Endothelial cell of umbilical vein (primary cell): Measurements from ENCODE around the gene INSYN2B. TPM values are rescaled to one million over a fixed set of nuclear protein-coding genes. Genes with fewer than 3 reads are reported as not detected.

ENCODE experiments used
- BruUV-seq: library from RNA; stranded (reverse); fragments of 400-500 nt; replicated peaks from 2 replicates; lab custom pipeline; 2021; lab: Mats Ljungman, UMichigan
- CTCF ChIA-PET: fragments of 300-600, 350-600 bp; sonication (Branson Sonifier 250); formaldehyde crosslinking; loops from one replicate; lab custom pipeline; 2021; ENCODE audit warnings: antibody characterized with exemption, inconsistent platforms; lab: Charles Lee
- POLR2A ChIA-PET: fragments of 300-600, 350-600 bp; sonication (Branson Sonifier 250); formaldehyde crosslinking; loops from one replicate; lab custom pipeline; 2021; ENCODE audit warnings: antibody characterized with exemption, inconsistent platforms; lab: Charles Lee
- DNase-seq: peaks from one replicate; pipeline ENCODE4 v3.0.0-alpha.2; 2011; ENCODE audit warnings: low read depth, low spot score
- FAIRE-seq: peaks from 2 replicates; lab custom pipeline; 2011; peaks lifted over from hg19 to GRCh38; lab: Jason Lieb, UNC
- H2AFZ ChIP-seq: 2 replicates; pipeline ENCODE4 v1.6.0; 2012; ENCODE audit warnings: low read depth, low read length, control low read depth, inconsistent platforms
- H3K27ac ChIP-seq: 2 replicates; pipeline ENCODE4 v1.5.1; 2011; ENCODE audit warnings: low read depth, mild to moderate bottlenecking, control low read depth, low read length, moderate library complexity; ENCODE audit not compliant: insufficient read depth
- H3K27me3 ChIP-seq, 2 experiments: 2 replicates each; pipeline versions ENCODE4 v1.6.0 to v1.6.1; 2011; ENCODE audit warnings: low read length in 2 of 2, mixed read lengths in 1 of 2; ENCODE audit not compliant: control insufficient read depth in 2 of 2, insufficient read depth in 2 of 2
- H3K36me3 ChIP-seq, 2 experiments: 2 replicates in 1 of 2; 3 replicates in 1 of 2; pipeline ENCODE4 v1.5.1; 2011; ENCODE audit warnings: low read length in 2 of 2, mild to moderate bottlenecking in 1 of 2, moderate library complexity in 1 of 2; ENCODE audit not compliant: control insufficient read depth in 2 of 2, insufficient read depth in 2 of 2; ENCODE audit errors: extremely low read depth in 1 of 2
- H3K4me1 ChIP-seq: 3 replicates; pipeline ENCODE4 v1.5.1; 2011; ENCODE audit warnings: mild to moderate bottlenecking, low read length; ENCODE audit not compliant: control insufficient read depth, insufficient read depth; ENCODE audit errors: extremely low read depth
- H3K4me2 ChIP-seq: 2 replicates; pipeline ENCODE4 v1.6.1; 2011; ENCODE audit warnings: low read length, control low read depth, mixed read lengths; ENCODE audit not compliant: insufficient read depth
- H3K4me3 ChIP-seq, 3 experiments: fragments of 200-600 bp in 1 of 3; sonication (generic), shearing (Covaris generic) in 1 of 3; replicated peaks in 1 of 3; 2 replicates each; pipeline ENCODE4 v1.5.1; 2011 to 2016; ENCODE audit warnings: control low read depth in 3 of 3, low read length in 3 of 3, mild to moderate bottlenecking in 2 of 3, inconsistent platforms in 1 of 3, low read depth in 1 of 3, moderate library complexity in 1 of 3; ENCODE audit not compliant: insufficient read depth in 1 of 3
- H3K79me2 ChIP-seq: 2 replicates; pipeline ENCODE4 v1.6.0; 2012; ENCODE audit warnings: low read length, inconsistent platforms; ENCODE audit not compliant: control insufficient read depth, insufficient read depth
- H3K9ac ChIP-seq: replicated peaks from 2 replicates; pipeline ENCODE3; 2011; ENCODE audit warnings: low read length, control low read depth; ENCODE audit not compliant: insufficient read depth; ENCODE audit errors: extremely low read depth
- H3K9me1 ChIP-seq: replicated peaks from 3 replicates; pipeline ENCODE4 v1.6.0; 2011; ENCODE audit warnings: mild to moderate bottlenecking, low read length; ENCODE audit not compliant: control insufficient read depth, insufficient read depth; ENCODE audit errors: extremely low read depth
- H3K9me3 ChIP-seq: replicated peaks from 2 replicates; pipeline ENCODE4 v1.5.1; 2012; ENCODE audit warnings: low read length, inconsistent platforms; ENCODE audit not compliant: control insufficient read depth, insufficient read depth
- H4K20me1 ChIP-seq: replicated peaks from 2 replicates; pipeline ENCODE3; 2011; ENCODE audit warnings: mild to moderate bottlenecking, low read length; ENCODE audit not compliant: control insufficient read depth, insufficient read depth; ENCODE audit errors: extremely low read depth
- EZH2 ChIP-seq: IDR thresholded peaks from 2 replicates; pipeline ENCODE4 v1.6.1; 2012; ENCODE audit warnings: borderline replicate concordance, low read depth, mild to moderate bottlenecking, moderate library complexity, low read length, inconsistent platforms; ENCODE audit not compliant: severe bottlenecking
- FOS ChIP-seq: IDR thresholded peaks from 2 replicates; pipeline ENCODE4 v1.6.1; 2011; ENCODE audit warnings: mild to moderate bottlenecking, low read length, moderate library complexity, borderline replicate concordance; ENCODE audit not compliant: insufficient read depth
- GATA2 ChIP-seq: IDR thresholded peaks from 2 replicates; pipeline ENCODE4 v1.7.0; 2011; ENCODE audit warnings: low read depth, mild to moderate bottlenecking, moderate library complexity, mixed read lengths, low read length; ENCODE audit not compliant: insufficient read length, insufficient read depth
- JUN ChIP-seq: IDR thresholded peaks from 2 replicates; pipeline ENCODE4 v1.6.1; 2011; ENCODE audit warnings: borderline replicate concordance, low read depth; ENCODE audit not compliant: insufficient read length, insufficient read depth
- MYC ChIP-seq: IDR thresholded peaks from one replicate; pipeline ENCODE4 v1.6.1; 2011; ENCODE audit warnings: mild to moderate bottlenecking, low read depth, low read length
- POLR2A ChIP-seq: IDR thresholded peaks from 2 replicates; pipeline ENCODE4 v1.6.1; 2012; ENCODE audit warnings: low read depth, mild to moderate bottlenecking, control low read depth, low read length
- POLR2AphosphoS5 ChIP-seq: IDR thresholded peaks from 2 replicates; pipeline ENCODE4 v1.6.1; 2012; ENCODE audit warnings: low read depth, mild to moderate bottlenecking, control low read depth, low read length, moderate library complexity; ENCODE audit not compliant: insufficient read depth
- dilution Hi-C: fragments of 300-500 bp; cut with MboI; formaldehyde crosslinking; loops from one replicate; pipeline ENCODE4 v1.15.0; 2019; ENCODE audit warnings: low sequenced_read_pairs; ENCODE audit not compliant: extremely low pct_ligation_motif_present
- intact Hi-C: fragments of 100-400 bp; cut with micrococcal nuclease; formaldehyde crosslinking; loops from one replicate; pipeline ENCODE4 v1.10.0; 2022
- polyA plus RNA-seq, 4 experiments: library from polyadenylated mRNA; depleted of rRNA in 3 of 4; stranded (reverse) in 3 of 4; unstranded in 1 of 4; fragments of >200 nt; gene quantifications; 2 replicates each; pipeline versions ENCODE4 v1.2.1 to v1.2.3, GENCODE V29; 2011 to 2012; ENCODE audit warnings: missing spikeins in 1 of 4
- total RNA-seq: library from RNA; stranded (reverse); gene quantifications from 2 replicates; pipeline ENCODE4 v1.2.3, GENCODE V29; 2021
- TF ChIP-seq, protein P1 (sequence below), 2 donors: IDR thresholded peaks; 1 replicate in 1 of 2; 2 replicates in 1 of 2; pipeline ENCODE4 v1.5.1; 2011; ENCODE audit warnings: low read length in 2 of 2, mild to moderate bottlenecking in 2 of 2, moderate library complexity in 2 of 2, control low read depth in 1 of 2, inconsistent platforms in 1 of 2, low read depth in 1 of 2; ENCODE audit not compliant: insufficient read depth in 1 of 2; ENCODE audit errors: extremely low read depth in 1 of 2
- TF ChIP-seq, protein P2 (sequence below): IDR thresholded peaks from 2 replicates; pipeline ENCODE4 v1.6.1; 2011; ENCODE audit not compliant: insufficient read depth, insufficient read length

Gene INSYN2B
- total and polyA plus RNA-seq, 2 donors (not counting 3 experiments of a cell fraction or from before 2014, with no cell fraction given) = 8.2 to 17.1 TPM

DNA sequence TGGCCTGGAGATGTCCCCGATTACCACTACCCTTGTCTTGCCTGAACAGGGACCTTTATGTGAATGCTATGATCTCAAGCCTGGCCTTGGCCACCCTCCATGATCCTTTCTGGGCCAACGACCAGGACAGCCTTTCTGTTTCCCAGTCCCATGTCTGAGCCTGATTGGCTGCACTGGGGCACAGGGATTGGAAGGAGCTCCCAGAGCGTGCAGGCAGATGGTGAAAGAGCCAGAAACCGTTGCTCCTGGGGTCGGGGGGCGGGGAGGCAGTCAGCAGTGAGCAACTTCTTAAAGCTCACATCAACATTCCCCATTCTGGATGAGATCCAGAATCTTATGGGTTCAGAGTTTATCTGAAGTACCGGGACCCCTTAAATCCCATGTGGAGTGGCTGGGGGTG lies 84.4 kb downstream of the INSYN2B start:
- peaks cover 15% of the 10 kb centered on the region for H3K79me2 ChIP-seq
- dilution Hi-C loops = no loop called here
- BruUV-seq = no TSS peak
- intact Hi-C loops = no loop called here
- H3K9me3 ChIP-seq = no peaks in the 10 kb centered on the region
- no peak overlapping the region for H2AFZ ChIP-seq
- H3K4me2 ChIP-seq = no peak overlapping the region
- H3K27me3 ChIP-seq = no peaks in the 10 kb centered on the region
- no peak overlapping the region for H3K9ac ChIP-seq
- DNase-seq (no peak), FAIRE-seq (no peak)
- TF ChIP-seq FOS (no peak), GATA2 (no peak), JUN (no peak), POLR2A (no peak), MYC (no peak), EZH2 (no peak), POLR2AphosphoS5 (no peak)
- TF ChIP-seq, protein P1, sequence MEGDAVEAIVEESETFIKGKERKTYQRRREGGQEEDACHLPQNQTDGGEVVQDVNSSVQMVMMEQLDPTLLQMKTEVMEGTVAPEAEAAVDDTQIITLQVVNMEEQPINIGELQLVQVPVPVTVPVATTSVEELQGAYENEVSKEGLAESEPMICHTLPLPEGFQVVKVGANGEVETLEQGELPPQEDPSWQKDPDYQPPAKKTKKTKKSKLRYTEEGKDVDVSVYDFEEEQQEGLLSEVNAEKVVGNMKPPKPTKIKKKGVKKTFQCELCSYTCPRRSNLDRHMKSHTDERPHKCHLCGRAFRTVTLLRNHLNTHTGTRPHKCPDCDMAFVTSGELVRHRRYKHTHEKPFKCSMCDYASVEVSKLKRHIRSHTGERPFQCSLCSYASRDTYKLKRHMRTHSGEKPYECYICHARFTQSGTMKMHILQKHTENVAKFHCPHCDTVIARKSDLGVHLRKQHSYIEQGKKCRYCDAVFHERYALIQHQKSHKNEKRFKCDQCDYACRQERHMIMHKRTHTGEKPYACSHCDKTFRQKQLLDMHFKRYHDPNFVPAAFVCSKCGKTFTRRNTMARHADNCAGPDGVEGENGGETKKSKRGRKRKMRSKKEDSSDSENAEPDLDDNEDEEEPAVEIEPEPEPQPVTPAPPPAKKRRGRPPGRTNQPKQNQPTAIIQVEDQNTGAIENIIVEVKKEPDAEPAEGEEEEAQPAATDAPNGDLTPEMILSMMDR (IDR thresholded peaks at IDR 0.05; ENCODE audit: extremely low read depth in 1 of 2, insufficient read depth in 1 of 2, low read depth in 1 of 2, low read length in 2 of 2) = no peak
- TF ChIP-seq, protein P2, sequence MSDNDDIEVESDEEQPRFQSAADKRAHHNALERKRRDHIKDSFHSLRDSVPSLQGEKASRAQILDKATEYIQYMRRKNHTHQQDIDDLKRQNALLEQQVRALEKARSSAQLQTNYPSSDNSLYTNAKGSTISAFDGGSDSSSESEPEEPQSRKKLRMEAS = no peak
- ChIA-PET POLR2A (no interaction called here), CTCF (interaction anchor here (2.9 kb wide), 1 partner anchor 85 kb away, joined by 20 read pairs; the partner anchor contains the start of gene INSYN2B)
- H3K4me1 ChIP-seq = peaks cover 8% of the 10 kb centered on the region
- H3K36me3 ChIP-seq = no peaks in the 10 kb centered on the region
- H3K4me3 ChIP-seq = no peak overlapping the region
- no peaks in the 10 kb centered on the region for H4K20me1 ChIP-seq
- no peaks in the 10 kb centered on the region for H3K9me1 ChIP-seq
- H3K27ac ChIP-seq = no peak overlapping the region
